Measurements from ENCODE around the gene EML1. TPM values are rescaled to one million over a fixed set of nuclear protein-coding genes. Genes with fewer than 3 reads are reported as not detected.

EML1 gene
- total RNA-seq, 4 donors from 2014 or later = 12.5 to 19.1 (median 16.6) TPM

- TF ChIP-seq POLR2A (IDR thresholded peaks at IDR 0.05) (no peak), CTCF (IDR thresholded peaks at IDR 0.05 in 4 of 5, conservative IDR thresholded peaks at IDR 0.05 in 1 of 5) (no peak)
- H3K36me3 ChIP-seq = no peaks in the 10 kb centered on the region
- H3K4me1 ChIP-seq = no peaks in the 10 kb centered on the region
- in situ Hi-C loops (cut with MboI; ENCODE audit: low sequenced_read_pairs in 4 of 4) = no loop called here
- ATAC-seq (no peak), DNase-seq (no peak)
- no peaks in the 10 kb centered on the region for H3K9me3 ChIP-seq
- H3K4me3 ChIP-seq = no peak overlapping the region
- H3K27me3 ChIP-seq = no peaks in the 10 kb centered on the region
- intact Hi-C loops (cut with DNase I; ENCODE audit: low total_unique reads) = no loop called here
- no peak overlapping the region for H3K27ac ChIP-seq
These were observed 11.2 kb upstream of the EML1 start for GRCh38 chr14:99781853-99782610.

- in situ Hi-C loops (cut with MboI; ENCODE audit: low sequenced_read_pairs in 4 of 4) (no loop called here), intact Hi-C loops (cut with DNase I; ENCODE audit: low total_unique reads) (no loop called here)
- Histone ChIP-seq H3K4me1 (peaks cover 0 to 5% of the 10 kb centered on the region in 2 donors), H3K4me3 (no peak overlapping the region), H3K27me3 (no peaks in the 10 kb centered on the region), H3K36me3 (no peaks in the 10 kb centered on the region), H3K9me3 (no peaks in the 10 kb centered on the region), H3K27ac (no peak overlapping the region)
- DNase-seq = no peak
- TF ChIP-seq CTCF (IDR thresholded peaks at IDR 0.05 in 4 of 5, conservative IDR thresholded peaks at IDR 0.05 in 1 of 5) (no peak), POLR2A (IDR thresholded peaks at IDR 0.05) (no peak)
- ATAC-seq = no peak
These were observed 8.7 kb upstream of the EML1 start for GRCh38 chr14:99784508-99784907.

GRCh38 chr14:99785426-99785825 is 7.8 kb upstream of the EML1 start:
- DNase-seq (no peak), ATAC-seq (no peak)
- no peaks in the 10 kb centered on the region for H3K27me3 ChIP-seq
- no peak overlapping the region for H3K4me3 ChIP-seq
- H3K27ac ChIP-seq = no peak overlapping the region
- intact Hi-C loops (cut with DNase I; ENCODE audit: low total_unique reads) = no loop called here
- peaks cover 0 to 5% of the 10 kb centered on the region in 2 donors for H3K4me1 ChIP-seq
- in situ Hi-C loops (cut with MboI; ENCODE audit: low sequenced_read_pairs in 4 of 4) = no loop called here
- H3K36me3 ChIP-seq = no peaks in the 10 kb centered on the region
- no peak for TF ChIP-seq POLR2A (IDR thresholded peaks at IDR 0.05)
- TF ChIP-seq CTCF (IDR thresholded peaks at IDR 0.05 in 4 of 5, conservative IDR thresholded peaks at IDR 0.05 in 1 of 5) = no peak
- H3K9me3 ChIP-seq = no peaks in the 10 kb centered on the region

- TF ChIP-seq CTCF (IDR thresholded peaks at IDR 0.05 in 4 of 5, conservative IDR thresholded peaks at IDR 0.05 in 1 of 5) (no peak), POLR2A (IDR thresholded peaks at IDR 0.05) (no peak)
- no peak overlapping the region for H3K4me3 ChIP-seq
- DNase-seq (no peak), ATAC-seq (peak in 1 of 2 donors; percentile 53)
- no peaks in the 10 kb centered on the region for H3K27me3 ChIP-seq
- no peak overlapping the region for H3K27ac ChIP-seq
- in situ Hi-C loops (cut with MboI; ENCODE audit: low sequenced_read_pairs in 4 of 4) = no loop called here
- no peaks in the 10 kb centered on the region for H3K9me3 ChIP-seq
- no peaks in the 10 kb centered on the region for H3K36me3 ChIP-seq
- intact Hi-C loops (cut with DNase I; ENCODE audit: low total_unique reads) = no loop called here
- H3K4me1 ChIP-seq = peaks cover 1 to 5% of the 10 kb centered on the region in 2 donors
These were observed 6.7 kb upstream of the EML1 start for GRCh38 chr14:99786511-99786989.

Data from gastrocnemius medialis (tissue), 4 donors.